NK-92 (cell line): Measurements from ENCODE around the gene TNFAIP2.
"Not testable (repeated sequence)": the region's sequence is repeated elsewhere in the genome, so short reads cannot be mapped to it uniquely, and the experiment has no call there.

Source experiments
- DNase-seq: peaks from one replicate; lab custom pipeline; 2025; ENCODE audit not compliant: unreplicated experiment; lab: John Stamatoyannopoulos, UW

The TNFAIP2 gene

GRCh38 chr14:103105580-103106150, 17.6 kb upstream of the TNFAIP2 start:
- no peak for DNase-seq

- no peak for DNase-seq
Observed at GRCh38 chr14:103107455-103107854, 15.8 kb upstream of the TNFAIP2 start.

GRCh38 chr14:103107941-103108748, 15.1 kb upstream of the TNFAIP2 start:
- no peak for DNase-seq

- DNase-seq, result no peak
Observed at GRCh38 chr14:103108749-103109207, 14.5 kb upstream of the TNFAIP2 start.

- DNase-seq, result no peak
Observed at GRCh38 chr14:103109535-103110441, 13.5 kb upstream of the TNFAIP2 start.

GRCh38 chr14:103110681-103111231, 12.5 kb upstream of the TNFAIP2 start:
- no peak for DNase-seq

GRCh38 chr14:103111232-103111868, 11.9 kb upstream of the TNFAIP2 start:
- no peak for DNase-seq

- DNase-seq, result no peak
Observed at GRCh38 chr14:103112400-103113243, 10.6 kb upstream of the TNFAIP2 start.

GRCh38 chr14:103113303-103113702, 10.0 kb upstream of the TNFAIP2 start:
- no peak for DNase-seq

- DNase-seq, result no peak
Observed at GRCh38 chr14:103113774-103114173, 9.5 kb upstream of the TNFAIP2 start.

- DNase-seq, result not testable (repeated sequence)
Observed at GRCh38 chr14:103115086-103115679, 8.1 kb upstream of the TNFAIP2 start.

GRCh38 chr14:103115845-103116572, 7.3 kb upstream of the TNFAIP2 start:
- no peak for DNase-seq

- DNase-seq, result no peak
Observed at GRCh38 chr14:103116636-103117035, 6.6 kb upstream of the TNFAIP2 start.

- DNase-seq, result not testable (repeated sequence)
Observed at GRCh38 chr14:103117499-103117898, 5.8 kb upstream of the TNFAIP2 start.

- no peak for DNase-seq
Observed at GRCh38 chr14:103118018-103118662, 5.1 kb upstream of the TNFAIP2 start.

GRCh38 chr14:103118663-103119404, 4.4 kb upstream of the TNFAIP2 start:
- no peak for DNase-seq

GRCh38 chr14:103119527-103119926, 3.7 kb upstream of the TNFAIP2 start:
- DNase-seq, result not testable (repeated sequence)
